ENCODE data around the gene USP49. TPM values are rescaled to one million over a fixed set of nuclear protein-coding genes. Genes with fewer than 3 reads are reported as not detected.
"Not testable (repeated sequence)": the region's sequence is repeated elsewhere in the genome, so short reads cannot be mapped to it uniquely, and the experiment has no call there.

USP49 gene
- total RNA-seq, 1 experiment from 2014 or later: 1.6 TPM

GRCh38 chr6:41832263-41832662, 62.9 kb downstream of the USP49 start:
- no peak for DNase-seq (ENCODE audit: low read depth)
- in situ Hi-C loops (cut with HindIII; ENCODE audit: low pct_unique_long_range_greater_than_20kb, low sequenced_read_pairs): no loop called here

DNA sequence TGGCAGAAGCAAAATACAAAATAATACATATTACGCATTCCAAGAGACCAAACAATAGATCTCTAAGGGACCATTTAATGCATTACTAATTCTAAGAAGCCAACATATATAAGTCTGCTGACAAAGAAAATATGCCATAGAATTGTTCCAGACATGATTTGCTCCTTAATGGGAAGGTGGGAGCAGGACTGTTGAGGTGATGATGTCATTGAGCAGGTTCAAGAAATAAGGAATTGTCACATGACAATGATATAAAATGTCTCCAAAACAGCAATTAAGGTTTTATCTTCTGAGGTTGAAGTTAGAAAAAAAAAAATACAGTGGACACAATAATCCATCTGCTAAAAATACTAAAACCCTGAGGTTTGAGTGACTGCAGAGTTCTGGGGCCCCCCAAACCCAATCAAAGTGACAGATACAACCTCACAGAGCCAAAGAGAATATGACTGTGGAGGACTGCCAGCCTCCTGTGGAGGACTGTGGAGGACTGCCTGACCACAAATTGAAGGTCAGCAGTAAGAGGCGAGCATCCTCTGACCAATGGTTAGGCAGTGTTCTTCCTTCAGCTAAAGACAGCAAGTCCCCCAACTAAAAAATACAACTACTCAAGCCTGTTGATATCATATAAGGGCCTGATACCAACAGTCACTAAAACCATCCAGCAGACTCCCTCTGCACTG, 68.7 kb downstream of the USP49 start:
- in situ Hi-C loops (cut with HindIII; ENCODE audit: low pct_unique_long_range_greater_than_20kb, low sequenced_read_pairs): no loop called here
- no peak for DNase-seq (ENCODE audit: low read depth)

DNA sequence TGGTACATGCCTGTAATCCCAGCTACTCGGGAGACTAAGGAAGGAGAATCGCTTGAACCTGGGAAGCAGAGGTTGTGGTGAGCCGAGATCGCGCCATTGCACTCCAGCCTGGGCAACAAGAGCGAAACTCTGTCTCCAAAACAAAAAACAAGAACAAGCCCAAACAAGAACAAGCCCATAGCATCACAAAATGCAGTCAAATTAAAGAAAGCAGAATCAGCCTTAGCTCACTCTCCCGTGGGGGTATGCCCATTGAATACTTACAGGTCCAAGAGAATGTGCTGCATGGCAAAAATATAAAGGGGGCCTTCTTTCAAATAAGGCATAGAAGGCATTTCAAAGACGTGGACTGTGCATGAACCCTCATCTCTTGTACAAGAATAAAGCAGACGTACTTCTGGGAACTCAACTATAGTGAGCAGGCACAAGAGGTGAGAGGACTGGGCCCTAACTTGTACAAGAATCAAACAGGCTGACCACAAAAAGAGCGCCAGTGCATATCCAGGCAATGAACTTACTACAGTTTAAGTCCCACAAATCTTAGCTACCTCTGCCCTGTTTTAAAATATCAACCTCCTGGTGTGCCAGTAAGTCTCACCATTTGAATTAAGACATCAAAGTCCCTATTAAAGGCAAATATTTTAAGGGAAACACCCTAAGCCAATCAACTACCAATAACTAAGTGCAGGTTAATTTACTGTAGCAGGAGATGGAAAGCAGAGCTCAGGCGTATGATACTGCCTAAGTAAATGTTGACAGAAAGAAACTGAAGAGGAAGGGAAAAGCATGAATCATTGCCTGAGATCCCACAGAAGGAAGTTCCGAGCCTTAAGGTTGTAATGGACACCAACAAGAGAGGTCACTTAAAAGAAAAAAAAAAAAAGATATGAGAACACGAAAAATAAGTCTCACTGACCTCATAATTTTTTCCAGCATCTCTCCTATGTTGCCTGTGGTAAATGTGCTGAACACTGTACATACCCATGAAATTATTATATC, 70.3 kb downstream of the USP49 start:
- peak; percentile 37 for DNase-seq (ENCODE audit: low read depth)

DNA sequence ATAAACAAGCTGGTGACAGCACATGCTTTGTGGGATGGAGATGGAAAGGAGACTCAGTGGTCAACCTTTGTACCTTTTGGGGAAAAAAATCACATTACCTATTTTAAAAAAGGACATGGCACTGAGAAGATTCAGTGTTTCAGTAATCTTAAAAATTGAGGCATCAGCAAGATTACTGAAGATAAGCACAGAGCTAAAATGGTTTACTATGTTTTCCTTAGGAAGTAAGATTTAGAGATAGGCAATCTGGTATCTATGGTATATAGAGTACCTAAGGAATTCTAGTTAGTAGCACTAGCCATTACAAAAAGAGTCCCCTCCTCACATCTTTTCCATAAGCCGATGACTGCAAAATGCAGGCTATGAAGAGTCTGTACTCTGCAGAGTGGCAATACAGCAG, 72.0 kb downstream of the USP49 start:
- DNase-seq (ENCODE audit: low read depth): no peak
- in situ Hi-C loops (cut with HindIII; ENCODE audit: low pct_unique_long_range_greater_than_20kb, low sequenced_read_pairs): no loop called here

More for the DNA sequence above, 70.3 kb downstream of the USP49 start:
- in situ Hi-C loops (cut with HindIII; ENCODE audit: low pct_unique_long_range_greater_than_20kb, low sequenced_read_pairs): no loop called here

GRCh38 chr6:41822021-41822420, 73.2 kb downstream of the USP49 start:
- DNase-seq (ENCODE audit: low read depth): no peak
- in situ Hi-C loops (cut with HindIII; ENCODE audit: low pct_unique_long_range_greater_than_20kb, low sequenced_read_pairs): no loop called here

- no peak for DNase-seq (ENCODE audit: low read depth)
- in situ Hi-C loops (cut with HindIII; ENCODE audit: low pct_unique_long_range_greater_than_20kb, low sequenced_read_pairs): no loop called here
Observed at GRCh38 chr6:41821266-41821665, 73.9 kb downstream of the USP49 start.

DNA sequence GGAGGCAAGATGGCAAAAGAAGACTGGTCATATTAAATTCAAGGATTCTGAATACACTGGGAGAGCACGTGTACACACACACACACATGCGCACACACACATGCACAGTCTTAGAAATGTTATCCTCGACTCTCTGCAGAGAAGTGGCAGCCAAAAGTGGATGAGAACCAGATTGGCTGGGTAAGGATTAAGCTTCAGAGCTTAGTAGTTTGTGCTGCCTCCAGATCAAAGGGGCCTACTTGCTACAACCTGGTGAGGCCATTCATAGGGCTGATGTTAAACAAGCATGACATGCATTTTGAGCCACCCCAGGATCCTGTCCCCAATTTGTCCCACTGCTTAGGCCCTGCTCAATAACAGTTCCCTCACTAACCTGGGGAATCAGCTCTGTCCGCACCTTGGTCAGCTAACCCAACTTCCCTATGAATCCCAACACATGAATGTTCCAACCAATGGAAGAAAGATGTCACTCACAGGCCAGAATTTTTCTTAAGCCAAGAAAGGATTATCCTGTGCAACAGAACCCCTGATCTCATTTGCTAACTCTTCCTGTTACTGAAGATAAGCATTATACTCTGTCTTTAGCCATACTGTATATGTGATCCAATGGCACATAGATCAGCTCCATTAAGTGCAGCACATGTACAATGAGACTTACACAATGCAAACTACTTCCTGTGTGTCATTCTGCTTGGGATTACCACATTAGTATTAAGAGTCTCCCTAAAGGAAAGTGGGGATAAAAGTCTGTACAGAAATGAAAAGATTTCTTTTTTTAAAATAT, 76.7 kb downstream of the USP49 start:
- in situ Hi-C loops (cut with HindIII; ENCODE audit: low pct_unique_long_range_greater_than_20kb, low sequenced_read_pairs): no loop called here
- DNase-seq (ENCODE audit: low read depth): no peak

- DNase-seq (ENCODE audit: low read depth): no peak
- in situ Hi-C loops (cut with HindIII; ENCODE audit: low pct_unique_long_range_greater_than_20kb, low sequenced_read_pairs): no loop called here
Observed at GRCh38 chr6:41815587-41815986, 79.6 kb downstream of the USP49 start.

DNA sequence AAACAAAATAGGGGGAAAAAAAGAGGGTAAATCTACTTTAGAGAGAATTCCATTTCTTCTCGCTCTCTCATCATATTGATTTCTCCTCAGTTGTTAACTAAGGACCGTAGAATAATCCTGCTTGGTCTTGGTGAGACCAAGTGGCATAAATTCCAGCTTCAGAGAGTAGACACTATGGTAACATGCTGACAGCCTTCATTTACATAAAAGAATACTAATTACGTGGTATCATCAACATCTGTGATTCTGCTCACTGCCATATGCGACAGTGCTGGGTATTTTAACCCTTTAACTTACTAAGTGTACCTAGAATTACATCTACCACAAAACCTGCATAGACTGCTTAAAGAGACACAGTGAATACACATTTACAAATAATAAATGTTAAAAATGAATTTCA, 80.5 kb downstream of the USP49 start:
- in situ Hi-C loops (cut with HindIII; ENCODE audit: low pct_unique_long_range_greater_than_20kb, low sequenced_read_pairs): no loop called here
- no peak for DNase-seq (ENCODE audit: low read depth)

DNA sequence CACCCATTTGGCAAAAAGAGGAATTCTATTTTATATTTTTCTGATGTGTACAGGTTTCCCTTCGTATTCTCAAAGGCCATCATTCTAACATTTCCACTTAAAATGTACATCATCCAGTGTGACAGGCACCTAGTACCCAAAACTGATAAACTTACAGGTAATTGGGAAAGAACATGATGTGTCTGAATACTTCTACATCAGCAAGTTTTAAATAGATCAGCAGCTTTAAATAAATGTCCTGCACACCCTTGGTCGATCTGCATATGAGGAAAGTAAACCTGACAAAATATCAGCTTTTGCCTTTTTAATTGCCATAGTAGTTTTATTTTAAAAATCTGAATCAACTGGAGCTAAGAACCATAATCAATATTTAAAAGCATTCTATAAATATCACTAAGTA, 81.2 kb downstream of the USP49 start:
- in situ Hi-C loops (cut with HindIII; ENCODE audit: low pct_unique_long_range_greater_than_20kb, low sequenced_read_pairs): no loop called here
- no peak for DNase-seq (ENCODE audit: low read depth)

- in situ Hi-C loops (cut with HindIII; ENCODE audit: low pct_unique_long_range_greater_than_20kb, low sequenced_read_pairs): no loop called here
- DNase-seq (ENCODE audit: low read depth): no peak
Observed at GRCh38 chr6:41813469-41813868, 81.7 kb downstream of the USP49 start.

DNA sequence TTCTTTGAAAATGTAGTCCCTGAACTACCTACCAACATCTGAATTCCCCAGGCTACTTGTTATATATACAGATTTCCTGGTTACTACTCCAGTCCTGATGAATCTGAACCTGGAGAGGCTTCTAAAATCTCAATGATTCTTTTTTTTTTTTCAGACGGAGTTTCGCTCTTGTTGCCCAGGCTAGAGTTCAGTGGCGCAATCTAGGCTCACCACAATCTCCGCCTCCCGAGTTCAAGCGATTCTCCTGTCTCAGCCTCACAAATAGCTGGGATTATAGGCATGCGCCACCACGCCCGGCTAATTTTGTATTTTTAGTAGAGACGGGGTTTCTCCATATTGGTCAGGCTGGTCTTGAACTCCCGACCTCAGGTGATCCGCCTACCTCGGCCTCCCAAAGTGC, 83.2 kb downstream of the USP49 start:
- DNase-seq (ENCODE audit: low read depth); in situ Hi-C loops (cut with HindIII; ENCODE audit: low pct_unique_long_range_greater_than_20kb, low sequenced_read_pairs): not testable (repeated sequence)

DNA sequence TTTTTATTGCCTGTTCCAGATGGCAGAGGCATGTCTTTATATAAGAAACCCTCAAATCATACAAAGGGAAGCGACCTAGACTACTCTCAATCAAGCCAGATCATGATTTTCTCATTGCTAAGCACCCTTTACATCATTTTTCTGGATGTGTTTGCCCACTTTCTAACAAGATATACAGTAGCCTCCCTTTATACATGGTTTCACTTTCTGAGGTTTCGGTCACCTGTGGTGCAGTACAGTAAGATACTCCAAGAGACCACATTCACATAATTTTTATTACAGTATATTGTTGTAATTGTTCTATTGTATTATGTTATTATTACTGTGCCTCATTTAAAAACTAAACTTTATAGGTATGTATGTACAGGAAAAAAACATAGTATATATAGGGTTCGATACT, 84.1 kb downstream of the USP49 start:
- DNase-seq (ENCODE audit: low read depth): no peak
- in situ Hi-C loops (cut with HindIII; ENCODE audit: low pct_unique_long_range_greater_than_20kb, low sequenced_read_pairs): no loop called here

- no peak for DNase-seq (ENCODE audit: low read depth)
- in situ Hi-C loops (cut with HindIII; ENCODE audit: low pct_unique_long_range_greater_than_20kb, low sequenced_read_pairs): no loop called here
Observed at GRCh38 chr6:41805830-41806774, 89.1 kb downstream of the USP49 start.

DNA sequence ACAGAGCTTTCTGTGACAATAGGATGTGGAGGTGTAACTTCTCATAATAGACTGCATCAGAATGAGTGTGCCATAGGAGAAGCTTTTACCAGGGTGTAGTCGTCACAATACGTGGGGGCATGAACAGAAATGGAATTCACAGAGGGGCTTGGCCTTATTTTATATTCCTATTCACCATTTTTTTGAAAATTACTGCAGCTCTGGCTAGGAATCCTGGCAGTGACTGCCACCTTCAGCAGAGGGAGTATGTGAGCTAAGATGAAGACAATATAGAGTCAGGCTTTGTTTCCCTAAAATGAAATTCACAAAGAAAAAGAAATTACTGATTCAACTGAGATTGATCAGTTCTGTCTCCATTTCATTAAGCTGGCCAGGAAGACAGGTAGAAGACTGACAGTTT, 93.8 kb downstream of the USP49 start:
- peak; percentile 24 for DNase-seq (ENCODE audit: low read depth)
- in situ Hi-C loops (cut with HindIII; ENCODE audit: low pct_unique_long_range_greater_than_20kb, low sequenced_read_pairs): no loop called here

- no peak for DNase-seq (ENCODE audit: low read depth)
- in situ Hi-C loops (cut with HindIII; ENCODE audit: low pct_unique_long_range_greater_than_20kb, low sequenced_read_pairs): no loop called here
Observed at GRCh38 chr6:41799559-41799911, 95.6 kb downstream of the USP49 start.

DNA sequence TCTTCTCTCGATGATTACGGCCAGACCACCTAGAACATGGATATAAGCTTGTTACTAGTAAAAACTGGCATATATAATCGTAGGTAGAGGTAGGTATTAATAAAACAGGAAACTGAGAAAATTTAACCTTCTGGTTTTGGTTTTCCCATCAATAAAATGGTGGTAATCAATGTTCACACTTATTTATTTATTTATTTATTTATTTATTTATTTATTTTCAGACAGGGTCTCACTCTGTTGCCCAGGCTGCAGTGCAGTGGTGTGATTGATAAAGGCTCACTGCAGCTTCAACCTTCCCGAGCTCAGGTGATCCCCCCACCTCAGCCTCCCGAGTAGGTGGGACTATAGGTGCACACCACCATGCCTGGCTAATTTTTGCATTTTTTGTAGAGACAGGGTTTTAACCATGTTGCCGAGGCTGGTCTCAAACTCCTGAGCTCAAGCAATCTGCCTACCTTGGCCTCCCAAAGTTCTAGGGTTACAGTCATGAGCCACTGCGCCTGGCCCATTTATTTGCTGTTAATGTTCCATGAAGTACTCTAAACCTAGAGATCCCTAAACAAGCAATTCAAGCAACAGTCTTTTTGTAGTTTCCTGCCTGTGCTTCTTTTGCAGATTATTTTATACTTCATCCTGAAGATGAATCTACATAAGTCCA, 96.1 kb downstream of the USP49 start:
- DNase-seq (ENCODE audit: low read depth): no peak
- in situ Hi-C loops (cut with HindIII; ENCODE audit: low pct_unique_long_range_greater_than_20kb, low sequenced_read_pairs): no loop called here
